ENCODE data around the gene SPACA4.
"Not testable (repeated sequence)": the region's sequence is repeated elsewhere in the genome, so short reads cannot be mapped to it uniquely, and the experiment has no call there.

SPACA4 gene

GRCh38 chr19:48630296-48631063, 23.9 kb downstream of the SPACA4 start:
- no peak overlapping the region for H3K27ac Mint-ChIP-seq
- H3K27me3 Mint-ChIP-seq = no peaks in the 10 kb centered on the region
- H3K36me3 Mint-ChIP-seq = peaks cover 9% of the 10 kb centered on the region
- H3K9me3 Mint-ChIP-seq = no peaks in the 10 kb centered on the region
- ATAC-seq (ENCODE audit: low read depth) = no peak
- H3K4me3 Mint-ChIP-seq = no peak overlapping the region
- no peak for DNase-seq (ENCODE audit: low spot score in 2 of 2)
- H3K4me1 Mint-ChIP-seq = peaks cover 17% of the 10 kb centered on the region

GRCh38 chr19:48631225-48631624, 24.7 kb downstream of the SPACA4 start:
- Mint-ChIP-seq H3K9me3 (no peaks in the 10 kb centered on the region), H3K27ac (no peak overlapping the region), H3K4me1 (peaks cover 20% of the 10 kb centered on the region), H3K36me3 (peaks cover 12% of the 10 kb centered on the region), H3K4me3 (no peak overlapping the region), H3K27me3 (no peaks in the 10 kb centered on the region)
- DNase-seq (ENCODE audit: low spot score in 2 of 2) (no peak), ATAC-seq (ENCODE audit: low read depth) (no peak)

DNA sequence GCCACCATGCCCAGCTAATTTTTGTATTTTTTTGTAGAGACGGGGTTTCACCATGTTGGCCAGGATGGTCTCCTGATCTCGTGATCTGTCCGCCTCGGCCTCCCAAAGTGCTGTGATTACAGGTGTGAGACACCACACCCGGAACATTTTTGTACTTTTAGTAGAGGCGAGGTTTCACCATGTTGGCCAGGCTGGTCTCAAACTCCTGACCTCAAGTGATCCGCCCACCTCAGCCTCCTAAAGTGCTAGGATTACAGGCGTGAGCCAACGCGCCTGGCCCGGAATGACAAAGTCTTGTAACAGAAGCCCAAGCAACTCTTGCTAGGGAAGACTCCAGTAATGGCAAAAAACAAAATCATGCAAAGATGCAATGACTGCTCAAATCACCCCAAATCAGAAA, 25.7 kb downstream of the SPACA4 start:
- not testable (repeated sequence) for H3K27me3 Mint-ChIP-seq; ATAC-seq (ENCODE audit: low read depth); H3K4me3 Mint-ChIP-seq; H3K9me3 Mint-ChIP-seq; DNase-seq (ENCODE audit: low spot score in 2 of 2); H3K27ac Mint-ChIP-seq
- H3K4me1 Mint-ChIP-seq = peaks cover 18% of the 10 kb centered on the region
- peaks cover 12% of the 10 kb centered on the region for H3K36me3 Mint-ChIP-seq

GRCh38 chr19:48632692-48633147, 26.2 kb downstream of the SPACA4 start:
- ATAC-seq (ENCODE audit: low read depth) (no peak), DNase-seq (ENCODE audit: low spot score in 2 of 2) (no peak)
- Mint-ChIP-seq H3K4me1 (peaks cover 18% of the 10 kb centered on the region), H3K27me3 (no peaks in the 10 kb centered on the region), H3K9me3 (no peaks in the 10 kb centered on the region), H3K27ac (no peak overlapping the region), H3K4me3 (no peak overlapping the region), H3K36me3 (peaks cover 12% of the 10 kb centered on the region)

GRCh38 chr19:48633148-48634035, 26.9 kb downstream of the SPACA4 start:
- DNase-seq (ENCODE audit: low spot score in 2 of 2) (no peak), ATAC-seq (ENCODE audit: low read depth) (no peak)
- no peaks in the 10 kb centered on the region for H3K27me3 Mint-ChIP-seq
- H3K4me1 Mint-ChIP-seq = peaks cover 22% of the 10 kb centered on the region
- peaks cover 13% of the 10 kb centered on the region for H3K36me3 Mint-ChIP-seq
- peak overlapping the region; percentile 17 for H3K4me3 Mint-ChIP-seq
- peaks cover under 1% of the 10 kb centered on the region for H3K9me3 Mint-ChIP-seq
- H3K27ac Mint-ChIP-seq = peak overlapping the region; percentile 92

DNA sequence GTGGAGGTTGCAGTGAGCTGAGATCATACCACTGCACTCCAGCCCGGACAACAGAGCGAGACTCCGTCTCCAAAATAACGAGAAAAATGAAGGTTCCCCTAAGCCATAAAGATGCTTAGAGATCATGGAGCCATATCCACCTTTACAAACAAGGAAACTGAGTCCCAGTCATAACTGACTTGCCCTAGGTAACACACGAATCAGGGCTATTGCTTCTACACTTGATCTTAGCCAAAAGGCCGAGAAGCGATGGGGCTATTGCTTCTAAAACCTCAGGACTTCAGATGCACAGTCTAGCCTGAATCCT, 27.4 kb downstream of the SPACA4 start:
- Mint-ChIP-seq H3K4me3 (peak overlapping the region; percentile 73), H3K27ac (peak overlapping the region; percentile 92), H3K27me3 (no peaks in the 10 kb centered on the region), H3K9me3 (peaks cover 3% of the 10 kb centered on the region), H3K36me3 (peaks cover 12% of the 10 kb centered on the region), H3K4me1 (peaks cover 28% of the 10 kb centered on the region)
- ATAC-seq (ENCODE audit: low read depth) (no peak), DNase-seq (ENCODE audit: low spot score in 2 of 2) (no peak)

- Mint-ChIP-seq H3K4me3 (peak overlapping the region; percentile 73), H3K9me3 (peaks cover 3% of the 10 kb centered on the region), H3K4me1 (peaks cover 33% of the 10 kb centered on the region), H3K27me3 (no peaks in the 10 kb centered on the region), H3K36me3 (peaks cover 13% of the 10 kb centered on the region), H3K27ac (peak overlapping the region; percentile 92)
- ATAC-seq (ENCODE audit: low read depth) (no peak), DNase-seq (ENCODE audit: low spot score in 2 of 2) (peak; percentile 73)
These were observed 28.1 kb downstream of the SPACA4 start for GRCh38 chr19:48634424-48635262.

- peak; percentile 70 to 72 for DNase-seq (ENCODE audit: low spot score in 2 of 2)
- H3K4me1 Mint-ChIP-seq = peaks cover 38% of the 10 kb centered on the region
These were observed 28.9 kb downstream of the SPACA4 start for GRCh38 chr19:48635263-48635965.

DNA sequence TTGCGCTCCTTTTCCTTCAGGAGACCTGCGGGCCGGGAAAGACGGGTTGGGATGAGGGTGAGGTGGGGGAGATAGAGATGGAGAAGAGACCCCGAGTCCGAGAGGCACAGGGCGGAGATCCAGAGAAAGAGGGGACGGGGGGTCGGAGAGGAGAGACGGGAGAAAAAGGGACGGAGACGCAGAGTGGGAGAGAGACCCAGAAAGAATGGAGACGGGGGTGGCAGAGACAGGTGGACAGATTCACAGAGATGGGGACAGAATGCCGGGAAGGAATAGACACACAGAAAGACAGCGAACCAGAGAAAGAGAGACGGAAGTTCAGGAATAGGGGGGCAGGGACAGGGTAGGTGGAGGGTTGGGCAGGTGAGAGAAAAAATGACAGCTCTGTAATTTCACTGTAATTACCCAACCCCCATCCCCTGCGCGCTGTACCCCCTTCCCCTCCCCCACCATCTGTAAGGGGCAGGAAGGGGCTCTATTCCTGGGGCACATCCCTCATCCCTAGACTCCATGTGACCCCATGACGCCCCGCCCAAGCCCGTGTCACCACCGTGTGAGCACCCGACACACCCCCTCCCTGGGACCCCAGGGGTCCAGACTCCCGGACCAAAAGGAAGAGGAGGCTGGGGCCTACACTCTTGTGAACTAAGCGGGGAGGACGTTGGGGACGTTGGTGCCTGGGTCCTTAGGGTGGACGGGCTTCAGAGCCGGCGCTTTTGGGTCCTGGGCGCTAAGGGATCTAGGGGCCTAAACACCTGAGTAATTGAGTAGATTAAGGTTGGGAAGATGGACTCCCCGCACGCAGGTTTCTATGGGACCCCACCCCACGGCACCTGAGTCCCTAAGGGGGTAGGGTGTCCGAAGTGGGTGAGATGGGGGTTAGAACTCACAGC, 29.7 kb downstream of the SPACA4 start:
- Mint-ChIP-seq H3K27ac (peak overlapping the region; percentile 92), H3K36me3 (peaks cover 11% of the 10 kb centered on the region), H3K9me3 (peaks cover 3% of the 10 kb centered on the region), H3K4me3 (peak overlapping the region; percentile 96), H3K4me1 (peaks cover 38% of the 10 kb centered on the region), H3K27me3 (no peaks in the 10 kb centered on the region)
- DNase-seq (ENCODE audit: low spot score in 2 of 2) = no peak
- ATAC-seq (ENCODE audit: low read depth) = no peak

More at GRCh38 chr19:48635263-48635965, 28.9 kb downstream of the SPACA4 start:
- ATAC-seq (ENCODE audit: low read depth) = peak; percentile 7
- Mint-ChIP-seq H3K36me3 (peaks cover 12% of the 10 kb centered on the region), H3K27me3 (no peaks in the 10 kb centered on the region), H3K27ac (peak overlapping the region; percentile 92), H3K4me3 (peak overlapping the region; percentile 96), H3K9me3 (peaks cover 3% of the 10 kb centered on the region)

DNA sequence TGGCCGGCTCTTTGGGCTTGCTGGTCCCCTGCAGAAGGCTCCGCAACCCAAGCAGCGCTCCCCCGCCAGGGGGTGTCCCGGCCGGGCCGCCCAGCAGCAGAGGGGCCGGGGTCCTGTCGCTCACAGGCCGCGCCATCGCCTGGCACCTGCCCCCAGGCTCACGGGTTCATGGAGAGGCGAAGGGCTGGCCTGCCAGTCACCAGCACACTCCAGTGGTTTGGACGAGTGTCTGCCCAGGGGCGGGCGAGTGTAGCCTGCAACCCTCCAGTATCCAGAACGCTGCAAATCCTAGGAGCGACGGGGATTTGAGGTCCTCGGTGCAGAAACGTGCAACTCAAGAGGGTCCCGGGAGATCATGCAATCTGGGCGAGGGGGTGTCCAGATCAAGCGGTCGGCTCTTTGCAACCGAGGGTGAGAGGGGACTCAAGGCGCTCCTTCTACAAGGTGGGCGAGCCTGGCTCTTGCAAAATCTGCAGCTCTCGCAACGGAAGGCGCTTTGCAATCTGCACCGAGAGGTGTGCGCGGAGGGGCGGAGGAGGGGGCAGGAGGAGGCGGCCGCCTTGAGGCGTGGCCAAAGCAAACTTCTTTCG, 30.4 kb downstream of the SPACA4 start, which contains the start of gene DBP:
DBP (minus strand) TSS at position 521 of the 590 bp plus-strand sequence; CDS start at position 136, 385 bp downstream.
- H3K27me3 Mint-ChIP-seq = no peaks in the 10 kb centered on the region
- DNase-seq (ENCODE audit: low spot score in 2 of 2) (peak in 1 of 2 donors; percentile 66), ATAC-seq (ENCODE audit: low read depth) (no peak)
- H3K4me3 Mint-ChIP-seq = peak within 1 kb of the TSS; percentile 96
- H3K4me1 Mint-ChIP-seq = peaks cover 41% of the 10 kb centered on the region
- peaks cover 3% of the 10 kb centered on the region for H3K9me3 Mint-ChIP-seq
- H3K36me3 Mint-ChIP-seq = peaks cover 15% of the 10 kb centered on the region
- H3K27ac Mint-ChIP-seq = peak within 1 kb of the TSS; percentile 96

GRCh38 chr19:48637449-48637947, 31.0 kb downstream of the SPACA4 start:
- Mint-ChIP-seq H3K9me3 (peaks cover 3% of the 10 kb centered on the region), H3K4me3 (peak overlapping the region; percentile 96), H3K36me3 (peaks cover 15% of the 10 kb centered on the region), H3K4me1 (peaks cover 42% of the 10 kb centered on the region), H3K27me3 (no peaks in the 10 kb centered on the region), H3K27ac (peak overlapping the region; percentile 96)
- ATAC-seq (ENCODE audit: low read depth) (peak; percentile 70), DNase-seq (ENCODE audit: low spot score in 2 of 2) (peak; percentile 95 to 98)

Data from memory B cell (primary cell).